Cortex of kidney (tissue), 1 donor: ENCODE data around the gene MRPL57.
"Not testable (repeated sequence)": the region's sequence is repeated elsewhere in the genome, so short reads cannot be mapped to it uniquely, and the experiment has no call there.

ENCODE experiments used
- DNase-seq: peaks from one replicate; lab custom pipeline; 2025; lab: John Stamatoyannopoulos, UW

Gene MRPL57

DNA sequence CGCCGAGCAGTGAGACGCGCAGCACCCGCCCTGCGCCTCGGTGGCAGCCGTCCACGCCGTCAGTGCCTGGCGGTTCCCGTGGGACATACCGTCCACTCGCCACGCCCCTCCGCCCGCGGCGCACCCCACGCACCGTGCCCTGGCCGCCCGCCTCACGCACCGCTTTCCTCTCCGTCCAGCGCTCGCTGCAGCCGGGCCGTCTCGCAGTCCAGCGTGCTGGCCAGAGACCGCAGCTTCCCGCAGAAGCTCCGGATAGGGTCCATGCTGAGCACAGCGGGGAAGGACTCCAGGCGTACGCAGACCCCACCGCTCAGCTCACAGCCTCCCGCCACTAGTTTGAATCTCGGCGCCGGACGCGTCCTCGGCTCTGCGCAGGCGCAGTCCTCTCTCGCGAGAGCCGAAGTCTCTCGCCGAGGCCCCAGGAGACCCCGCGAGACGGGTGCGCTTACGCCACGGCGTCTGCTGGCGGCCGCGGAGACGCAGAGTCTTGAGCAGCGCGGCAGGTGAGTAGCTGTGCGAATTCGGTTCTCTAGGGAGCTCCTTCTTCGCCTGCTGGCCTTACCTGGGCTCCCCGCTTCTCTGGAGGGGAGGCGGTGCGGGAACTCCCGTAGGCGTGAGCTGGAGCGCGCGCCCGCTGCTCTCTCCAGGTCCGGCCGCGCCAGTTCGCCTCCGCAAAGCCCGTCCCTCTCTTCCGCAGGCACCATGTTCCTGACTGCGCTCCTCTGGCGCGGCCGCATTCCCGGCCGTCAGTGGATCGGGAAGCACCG, at the start of gene MRPL57, which contains the start of gene SKA3:
MRPL57 (plus strand) TSS at position 444 of the 767 bp plus-strand sequence; CDS start at position 703, 259 bp downstream.
SKA3 (minus strand) TSS at position 338 of the 767 bp plus-strand sequence; CDS start at position 263, 75 bp downstream.
- peak; percentile 69 for DNase-seq

DNA sequence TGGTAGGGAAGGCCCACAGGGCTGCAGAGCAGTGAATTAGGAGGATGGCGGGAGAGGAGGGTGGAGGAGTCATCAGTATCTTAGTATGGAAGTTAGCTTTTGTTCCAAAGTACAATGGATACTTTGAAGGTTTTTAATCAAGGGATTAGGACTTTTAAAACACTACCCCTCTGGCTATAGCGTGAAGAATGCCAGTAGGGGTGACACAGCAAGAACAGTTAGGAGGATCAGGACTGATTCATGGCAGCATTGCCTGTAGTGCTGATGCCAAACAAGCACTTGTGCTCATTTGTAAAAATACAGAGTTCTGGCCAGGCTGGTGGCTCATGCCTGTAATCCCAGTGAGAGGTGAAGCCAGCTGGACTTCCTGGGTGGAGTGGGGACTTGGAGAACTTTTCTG, 46.3 kb upstream of the MRPL57 start:
- DNase-seq: no peak

DNA sequence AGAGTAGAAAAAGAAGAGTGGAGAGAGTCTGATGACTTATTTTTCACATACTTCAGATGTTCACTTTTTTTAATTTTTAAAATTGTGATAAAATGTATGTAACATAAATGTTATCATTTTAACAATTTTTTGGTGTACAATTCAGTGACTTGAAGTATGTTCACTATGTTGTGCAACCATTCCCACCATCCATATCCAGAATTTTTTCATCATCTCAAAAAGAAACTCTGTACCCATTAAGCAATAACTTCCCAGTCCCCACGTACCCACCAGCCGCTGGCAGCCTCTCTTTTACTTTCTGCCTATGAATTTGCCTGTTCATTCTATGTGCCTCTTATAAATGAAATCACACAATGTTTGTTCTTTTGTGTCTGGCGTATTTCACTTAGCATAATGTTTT, 43.4 kb upstream of the MRPL57 start:
- no peak for DNase-seq

DNA sequence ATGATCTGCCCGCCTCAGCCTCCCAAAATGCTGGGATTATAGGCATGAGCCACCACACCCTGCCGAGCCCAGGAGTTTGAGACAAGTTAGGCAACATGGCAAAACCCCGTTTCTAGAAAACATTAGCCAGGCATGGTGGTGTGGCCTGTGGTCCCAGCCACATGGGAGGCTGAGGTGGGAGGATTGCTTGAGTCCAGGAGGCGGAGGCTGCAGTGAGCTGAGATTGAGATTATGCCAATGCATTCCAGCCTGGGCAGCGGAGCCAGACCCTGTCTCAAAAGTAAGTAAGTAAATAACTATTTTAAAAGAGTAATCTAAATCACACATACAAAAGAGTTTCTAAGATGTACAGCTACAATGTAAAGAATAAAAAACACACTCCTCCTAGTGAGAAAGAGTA, 42.0 kb upstream of the MRPL57 start:
- DNase-seq: no peak

DNA sequence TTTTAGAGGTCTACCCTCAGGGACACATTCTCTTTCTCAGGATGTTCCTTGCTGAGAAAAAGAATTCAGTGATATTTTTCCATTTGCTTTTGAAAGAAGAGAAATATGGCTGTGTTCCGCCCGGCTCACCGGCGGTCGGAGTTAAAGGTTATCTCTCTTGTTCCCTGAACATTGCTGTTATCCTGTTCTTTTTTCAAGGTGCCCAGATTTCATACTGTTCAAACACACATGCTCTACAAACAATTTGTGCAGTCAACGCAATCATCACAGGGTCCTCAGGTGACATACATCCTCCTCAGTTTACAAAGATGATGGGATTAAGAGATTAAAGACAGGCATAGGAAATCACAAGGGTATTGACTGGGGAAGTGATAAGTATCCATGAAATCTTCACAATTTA, 40.6 kb upstream of the MRPL57 start:
- DNase-seq: not testable (repeated sequence)

DNA sequence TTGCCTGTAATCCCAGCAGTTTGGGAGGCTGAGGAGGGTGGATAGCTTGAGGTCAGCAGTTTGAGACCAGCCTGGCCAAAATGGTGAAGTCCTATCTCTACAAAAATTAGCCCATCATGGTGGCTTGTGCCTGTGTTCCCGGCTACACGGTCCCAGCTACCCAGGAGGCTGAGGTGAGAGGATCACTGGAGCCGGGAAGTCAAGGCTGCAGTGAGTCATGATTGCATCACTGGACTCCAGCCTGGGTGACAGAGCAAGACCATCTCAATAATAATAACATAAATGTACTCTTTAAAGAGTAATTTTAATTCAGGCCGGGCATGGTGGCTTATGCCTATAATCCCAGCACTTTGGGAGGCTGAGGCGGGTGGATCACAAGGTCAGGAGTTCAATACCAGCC, 38.8 kb upstream of the MRPL57 start:
- no peak for DNase-seq

DNA sequence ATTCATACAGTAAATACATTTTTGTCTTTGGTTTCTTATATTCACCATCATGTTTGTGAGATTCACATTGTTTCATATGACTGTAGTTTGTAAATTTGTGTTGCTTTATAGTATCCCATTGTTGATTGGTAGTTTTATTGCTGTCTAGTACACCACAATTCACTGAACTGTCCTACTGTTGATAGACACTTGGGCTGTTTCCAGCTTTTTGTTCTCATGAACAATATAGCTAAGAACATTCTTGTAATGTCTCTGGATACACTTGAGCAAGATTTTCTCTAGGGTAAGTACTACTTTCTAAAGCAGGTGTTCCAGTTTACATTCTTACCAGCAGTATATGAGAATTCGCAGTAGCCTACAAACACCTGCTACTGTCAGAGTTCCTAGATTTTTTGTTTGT, 37.9 kb upstream of the MRPL57 start:
- no peak for DNase-seq

DNA sequence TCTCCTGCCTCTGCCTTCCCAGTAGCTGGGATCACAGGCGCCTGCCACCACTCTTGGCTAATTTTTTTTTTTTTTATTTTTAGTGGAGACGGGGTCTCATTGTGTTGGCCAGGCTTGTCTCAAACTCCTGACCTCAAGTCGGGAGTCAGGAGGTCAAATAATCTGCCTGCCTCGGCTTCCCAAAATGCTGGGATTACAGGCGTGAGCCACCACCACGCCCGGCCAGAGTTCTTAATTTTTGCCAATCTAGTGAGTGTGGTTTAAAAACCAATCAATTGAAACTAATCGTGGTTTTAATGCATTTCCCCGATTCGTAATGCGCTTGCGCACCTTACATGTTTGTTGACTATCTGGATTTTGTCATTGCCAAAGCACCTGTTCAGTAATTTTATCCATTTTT, 37.1 kb upstream of the MRPL57 start:
- DNase-seq: no peak

DNA sequence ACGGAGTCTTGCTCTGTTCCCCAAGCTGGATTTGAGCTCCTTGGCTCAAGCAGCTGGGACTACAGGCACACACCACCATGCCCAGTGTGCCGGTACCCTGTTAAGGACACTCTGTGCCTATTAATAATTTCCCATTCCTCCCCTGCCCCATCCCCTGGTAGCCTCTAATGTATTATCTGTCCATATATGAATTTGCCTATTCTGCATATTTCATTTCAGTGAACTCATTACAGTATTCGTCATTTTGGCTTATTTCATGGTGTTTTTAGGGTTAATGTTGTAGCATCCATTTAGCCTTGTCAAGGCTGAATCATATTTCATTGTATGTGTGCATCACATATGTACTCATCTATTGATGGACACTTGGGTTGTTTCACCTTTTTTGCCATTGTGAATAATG, 33.7 kb upstream of the MRPL57 start:
- DNase-seq: no peak

DNA sequence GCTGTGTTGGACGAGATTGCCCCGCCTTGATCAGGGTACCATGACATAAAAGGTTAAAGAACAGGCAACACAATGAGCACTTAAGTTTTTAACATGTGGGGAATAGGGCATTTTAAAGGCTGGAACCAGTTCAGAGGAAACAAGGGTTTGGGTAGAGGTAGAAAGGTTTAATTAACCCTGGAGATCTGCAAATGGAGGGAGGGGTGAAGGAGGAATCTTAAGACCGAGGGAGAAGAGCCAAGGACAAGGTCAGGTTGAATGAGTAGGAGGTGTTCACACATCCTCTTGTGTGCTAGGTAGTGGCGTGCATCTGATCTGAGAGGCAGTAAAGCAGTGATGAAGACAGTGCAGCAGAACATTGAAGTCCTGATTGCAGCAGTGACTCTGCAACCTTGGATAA, 28.6 kb upstream of the MRPL57 start:
- DNase-seq: no peak

DNA sequence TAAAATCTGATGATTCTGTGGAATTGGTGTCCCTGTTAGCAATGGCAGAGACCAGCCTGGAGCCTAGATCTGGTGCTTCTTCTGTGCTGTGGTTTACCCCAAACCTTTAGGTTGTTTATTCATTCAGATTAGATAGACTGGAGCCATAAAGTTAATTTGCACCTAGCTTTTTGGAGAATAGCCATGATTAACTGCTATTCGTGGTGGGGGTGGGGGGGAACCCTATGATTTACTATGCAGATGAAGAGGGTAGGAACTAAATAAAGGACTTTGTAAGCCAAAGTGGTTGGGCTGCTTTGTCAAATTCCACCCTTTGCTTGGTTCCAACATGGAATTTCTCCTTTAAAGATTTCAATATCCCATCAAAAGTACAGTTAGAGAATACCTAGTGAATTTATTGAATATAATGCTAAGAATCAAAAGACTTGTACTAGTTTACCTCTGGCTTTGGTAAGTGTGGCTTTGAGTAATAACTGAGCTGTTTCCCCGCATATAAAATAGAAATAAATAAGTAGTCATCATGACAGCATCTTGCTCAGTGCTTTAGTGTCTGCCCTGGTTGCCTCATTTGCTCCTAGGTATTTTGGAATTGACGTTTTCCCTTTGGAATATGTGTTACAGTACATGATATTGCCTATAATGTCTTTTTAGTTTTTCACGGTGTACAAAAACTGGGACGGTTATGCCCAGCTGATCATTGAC, 27.8 kb upstream of the MRPL57 start:
- no peak for DNase-seq

DNA sequence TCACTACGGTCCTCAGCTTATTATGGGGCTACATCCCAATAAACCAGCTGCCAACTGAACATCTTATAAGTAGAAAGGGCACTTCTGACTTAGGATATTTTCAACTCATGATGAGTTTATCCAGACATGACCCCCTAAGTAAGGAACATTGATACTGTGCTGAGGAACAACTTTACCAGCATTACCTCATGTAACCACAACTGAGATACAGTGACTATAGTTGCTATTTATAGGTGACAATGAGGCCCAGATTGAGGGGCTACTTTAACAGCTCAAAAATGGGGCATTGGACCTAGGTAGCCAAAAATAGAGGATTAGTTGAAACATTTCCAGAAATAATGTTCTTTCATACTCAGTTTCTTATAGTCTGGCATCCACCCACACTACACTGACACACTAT, 26.9 kb upstream of the MRPL57 start:
- no peak for DNase-seq

DNA sequence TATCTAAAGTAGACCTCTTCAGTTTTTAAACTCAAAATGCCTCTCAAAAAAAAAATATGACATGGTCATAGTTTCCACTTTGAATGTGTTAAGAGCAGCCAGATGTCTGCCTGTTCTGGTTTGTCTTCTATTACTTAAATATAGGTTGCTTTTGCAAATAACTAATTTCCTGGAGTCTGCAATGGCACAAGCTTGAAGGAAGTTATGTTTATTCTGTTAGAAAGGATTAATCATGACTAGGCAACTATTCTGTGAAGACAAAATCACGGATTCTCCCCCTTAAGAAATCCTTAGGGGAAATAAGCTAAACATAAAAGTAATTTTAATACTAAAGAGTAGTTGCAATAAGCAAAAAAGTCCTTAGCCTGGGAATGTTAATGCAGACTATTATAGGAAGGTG, 26.4 kb upstream of the MRPL57 start:
- no peak for DNase-seq

DNA sequence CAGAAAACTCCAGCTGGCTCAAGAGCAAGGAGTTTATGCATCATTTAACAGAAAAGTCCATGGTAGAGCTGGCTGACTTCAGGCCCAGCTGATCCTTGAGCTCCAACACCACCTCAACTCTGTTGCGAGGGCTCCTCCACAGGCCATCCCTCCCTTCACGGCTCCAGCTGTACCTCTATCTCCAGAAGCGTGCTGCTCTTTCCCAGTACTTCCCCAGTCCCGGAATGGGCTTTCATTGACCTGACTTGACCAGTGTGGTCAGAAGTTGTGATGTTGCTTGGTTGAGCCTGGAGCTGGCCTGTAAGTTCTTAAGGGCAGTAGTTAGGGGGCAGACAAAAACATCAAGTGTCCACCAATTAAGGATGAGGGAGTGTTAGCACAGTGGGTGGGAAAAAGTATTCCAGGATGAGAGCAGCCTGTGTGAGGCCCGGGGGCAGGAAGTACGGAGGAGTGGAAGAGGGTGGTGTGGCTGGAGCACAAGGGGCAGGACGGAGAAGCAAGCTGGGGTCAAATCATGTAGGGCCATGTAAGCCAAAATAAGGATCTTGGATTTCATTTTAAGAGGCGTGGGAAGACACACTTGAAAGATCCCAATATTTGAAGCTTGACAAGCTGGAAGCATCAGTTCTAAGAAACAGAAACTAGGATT, 24.1 kb upstream of the MRPL57 start:
- no peak for DNase-seq

DNA sequence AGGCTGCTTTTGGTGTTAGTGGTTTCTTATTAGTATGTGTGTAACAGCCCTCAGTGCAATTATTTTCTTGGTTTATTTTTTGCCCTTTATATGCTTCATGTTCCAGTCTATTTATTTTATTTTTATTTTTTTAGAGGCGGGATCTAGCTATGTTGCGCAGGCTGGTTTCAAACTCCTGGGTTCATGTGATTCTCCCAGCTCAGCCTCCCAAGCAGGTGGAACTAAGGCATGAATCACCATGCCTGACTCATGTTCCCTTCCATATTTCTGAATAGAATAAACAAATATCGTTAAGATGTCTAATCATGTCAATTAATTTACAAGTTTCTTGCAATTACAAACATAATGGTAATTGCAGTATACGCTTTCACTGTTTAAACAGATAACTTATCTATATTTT, 11.8 kb upstream of the MRPL57 start:
- DNase-seq: no peak

DNA sequence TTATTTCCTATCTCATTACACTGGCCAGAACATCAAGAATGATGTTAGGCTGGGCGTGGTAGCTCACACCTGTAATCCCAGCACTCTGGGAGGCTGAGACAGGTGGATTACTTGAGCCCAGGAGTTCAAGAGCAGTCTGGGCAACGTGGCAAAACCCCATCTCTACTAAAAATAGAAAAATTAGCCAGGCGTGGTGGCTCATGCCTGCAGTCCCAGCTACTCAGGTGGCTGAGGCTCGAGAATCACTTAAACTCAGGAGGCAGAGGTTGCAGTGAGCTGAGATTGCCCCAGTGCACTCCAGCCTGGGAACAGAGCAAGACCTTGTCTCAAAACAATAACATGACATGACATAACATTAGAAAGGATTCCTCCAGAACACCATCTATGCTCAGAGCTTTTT, 10.9 kb upstream of the MRPL57 start:
- DNase-seq: not testable (repeated sequence)

DNA sequence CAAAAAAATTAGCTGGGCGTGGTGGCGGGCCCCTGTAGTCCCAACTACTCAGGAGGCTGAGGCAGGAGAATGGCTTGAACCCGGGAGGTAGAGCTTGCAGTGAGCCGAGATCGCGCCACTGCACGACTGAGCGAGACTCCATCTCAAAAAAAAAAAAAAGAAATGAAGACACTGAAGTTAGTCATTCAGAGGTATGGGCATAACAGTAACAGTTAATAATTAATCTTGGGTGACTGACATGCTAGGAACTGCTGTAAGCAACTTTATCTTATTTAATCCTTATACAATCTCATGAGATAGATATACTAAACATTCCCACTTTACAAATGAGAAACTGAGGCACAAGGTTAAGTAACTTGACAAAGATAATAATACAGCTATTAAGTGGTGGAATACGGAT, 5.0 kb upstream of the MRPL57 start:
- DNase-seq: no peak

DNA sequence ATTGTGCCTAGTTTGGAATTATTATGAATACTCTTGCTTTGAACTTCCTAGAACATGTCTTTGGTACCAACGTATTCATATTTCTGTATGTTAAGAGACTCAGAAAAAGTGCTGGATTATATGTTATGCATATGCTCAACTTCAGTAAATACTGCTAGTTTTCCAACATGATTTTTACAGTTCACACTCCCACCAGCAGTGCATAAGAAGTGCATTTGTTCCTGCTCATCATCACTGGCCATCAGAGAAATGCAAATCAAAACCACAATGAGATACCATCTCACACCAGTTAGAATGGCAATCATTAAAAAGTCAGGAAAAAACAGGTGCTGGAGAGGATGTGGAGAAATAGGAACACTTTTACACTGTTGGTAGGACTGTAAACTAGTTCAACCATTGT, 2.7 kb upstream of the MRPL57 start:
- not testable (repeated sequence) for DNase-seq

DNA sequence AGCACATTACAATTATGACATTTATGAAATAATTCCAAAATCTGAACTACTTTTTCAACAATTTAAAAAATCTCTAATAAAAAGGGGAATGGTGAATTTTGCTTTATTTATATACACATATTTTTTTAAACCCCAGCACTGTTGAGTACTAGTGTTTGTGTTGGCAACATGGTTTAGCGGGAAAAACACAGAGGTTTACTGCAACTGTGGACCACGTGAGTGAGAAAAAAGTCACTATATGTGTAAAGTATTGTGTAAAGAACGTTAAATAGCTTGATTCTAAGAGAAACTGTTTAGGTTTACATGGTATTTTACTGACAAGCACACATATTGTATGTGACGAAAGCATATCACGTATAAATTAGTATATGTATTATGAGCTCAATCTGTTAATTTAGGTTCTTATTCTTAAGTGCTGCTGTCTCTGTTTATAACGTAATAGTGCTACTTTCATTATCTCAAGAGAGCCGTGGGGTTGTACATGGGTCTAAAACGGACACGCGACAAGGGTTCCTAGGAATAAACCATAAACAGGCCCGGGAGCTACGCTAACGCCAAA, 723 bp upstream of the MRPL57 start:
- DNase-seq: no peak

DNA sequence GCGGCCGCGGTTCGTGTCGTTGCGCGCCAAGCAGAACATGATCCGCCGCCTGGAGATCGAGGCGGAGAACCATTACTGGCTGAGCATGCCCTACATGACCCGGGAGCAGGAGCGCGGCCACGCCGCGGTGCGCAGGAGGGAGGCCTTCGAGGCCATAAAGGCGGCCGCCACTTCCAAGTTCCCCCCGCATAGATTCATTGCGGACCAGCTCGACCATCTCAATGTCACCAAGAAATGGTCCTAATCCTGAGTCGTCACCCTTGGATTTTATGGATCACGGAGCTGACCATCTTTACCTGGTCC, 475 bp downstream of the MRPL57 start:
- DNase-seq: no peak

DNA sequence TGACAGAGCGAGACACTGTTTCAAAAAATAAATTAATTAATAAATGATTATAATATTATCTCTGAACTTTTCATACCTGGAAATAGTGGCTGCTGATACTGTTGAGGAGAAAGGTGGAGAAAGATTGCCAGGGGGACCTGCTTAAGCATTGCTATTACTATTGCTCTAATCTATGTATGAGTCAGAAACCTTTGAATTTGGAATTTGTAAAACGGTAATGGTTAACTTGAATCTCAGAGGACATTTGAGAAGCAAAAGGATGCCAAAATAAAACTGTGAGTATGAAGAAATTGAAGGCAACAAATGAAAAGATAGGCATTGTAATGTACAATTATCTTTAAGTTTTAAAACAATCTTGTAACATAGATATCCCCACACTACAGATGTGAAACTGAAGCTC, 5.2 kb downstream of the MRPL57 start:
- no peak for DNase-seq

DNA sequence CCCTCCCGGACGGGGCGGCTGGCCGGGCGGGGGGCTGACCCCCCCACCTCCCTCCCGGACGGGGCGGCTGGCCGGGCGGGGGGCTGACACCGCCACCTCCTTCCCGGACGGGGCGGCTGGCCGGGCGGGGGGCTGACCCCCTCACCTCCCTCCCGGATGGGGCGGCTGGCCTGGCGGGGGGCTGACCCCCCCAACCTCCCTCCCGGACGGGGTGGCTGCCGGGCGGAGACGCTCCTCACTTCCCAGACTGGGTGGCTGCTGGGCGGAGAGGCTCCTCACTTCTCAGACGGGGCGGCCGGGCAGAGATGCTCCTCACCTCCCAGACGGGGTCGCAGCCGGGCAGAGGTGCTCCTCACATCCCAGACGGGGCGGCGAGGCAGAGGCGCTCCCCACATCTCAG, 10.0 kb downstream of the MRPL57 start:
- DNase-seq: not testable (repeated sequence)

DNA sequence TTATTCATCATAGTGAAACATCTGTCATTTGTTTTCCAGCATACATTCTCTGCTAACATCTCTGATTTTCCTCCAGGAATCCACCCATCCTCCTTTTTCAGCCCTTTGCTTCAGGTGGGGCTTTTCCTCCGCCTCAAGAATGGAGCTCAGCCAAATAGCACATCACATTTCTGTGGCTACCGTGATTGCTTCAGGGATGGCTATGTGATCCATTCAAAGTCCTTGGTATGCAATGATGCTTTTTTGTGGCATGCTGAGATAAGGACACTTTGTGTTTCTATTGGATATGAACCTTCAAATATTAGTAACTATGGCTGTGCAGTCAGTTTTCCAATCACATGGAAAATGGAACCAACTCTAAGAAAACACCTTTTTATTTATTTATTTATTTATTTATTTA, 18.3 kb downstream of the MRPL57 start:
- not testable (repeated sequence) for DNase-seq
